ENCODE data around the gene MEX3C.

The MEX3C gene

GRCh38 chr18:51135795-51136194, 61.7 kb downstream of the MEX3C start:
- H3K27ac ChIP-seq (ENCODE audit: low read depth, low read length): no peak overlapping the region
- H3K4me2 ChIP-seq (ENCODE audit: low read depth, low read length, poor library complexity, severe bottlenecking): no peak overlapping the region
- H3K9ac ChIP-seq (ENCODE audit: low read length): no peak overlapping the region

DNA sequence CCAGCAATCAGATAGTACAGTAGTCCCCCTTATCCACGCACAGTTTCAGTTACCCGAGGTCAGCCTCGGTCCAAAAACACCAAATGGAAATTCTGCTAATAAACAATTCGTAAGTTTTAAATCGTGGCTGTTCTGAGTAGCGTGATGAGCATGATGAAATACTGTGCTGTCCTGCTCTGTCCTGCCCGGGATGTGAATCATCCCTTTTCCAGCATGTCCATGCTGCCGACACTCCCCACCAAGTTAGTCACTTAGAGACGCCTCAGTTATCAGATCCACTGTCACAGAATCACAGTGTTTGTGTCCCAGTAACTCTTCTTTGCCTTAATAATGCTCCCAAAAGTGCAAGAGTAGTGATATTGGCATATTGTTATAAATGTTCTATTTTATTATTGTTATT, 62.1 kb downstream of the MEX3C start:
- Histone ChIP-seq H4K20me1 (ENCODE audit: low read depth, low read length) (no peaks in the 10 kb centered on the region), H3K27ac (ENCODE audit: low read depth, low read length) (no peak overlapping the region), H3K27me3 (ENCODE audit: low read length) (no peaks in the 10 kb centered on the region), H3K4me2 (ENCODE audit: low read depth, low read length, poor library complexity, severe bottlenecking) (no peak overlapping the region), H3K9ac (ENCODE audit: low read length) (no peak overlapping the region), H3K4me3 (ENCODE audit: insufficient read depth, low read length, poor library complexity, severe bottlenecking) (no peak overlapping the region), H3K9me3 (ENCODE audit: insufficient read depth, low read length) (no peaks in the 10 kb centered on the region), H3K36me3 (ENCODE audit: low read length) (no peaks in the 10 kb centered on the region), H2AFZ (ENCODE audit: low read depth, low read length, severe bottlenecking) (no peak overlapping the region), H3F3A (ENCODE audit: insufficient read depth) (0 out of 2 replicates have a peak, but pooled peaks cover 3% of the 10 kb centered on the region), H3K9me2 (replicated peaks; ENCODE audit: insufficient read depth, low read length) (no peaks in the 10 kb centered on the region), H3K79me2 (ENCODE audit: insufficient read depth, low read length) (no peaks in the 10 kb centered on the region)
- TF ChIP-seq CTCF (IDR thresholded peaks at IDR 0.05; ENCODE audit: insufficient read depth, low read length, poor library complexity, severe bottlenecking) (no peak), EZH2phosphoT487 (conservative IDR thresholded peaks at IDR 0.05; ENCODE audit: low read length) (no peak)

More at GRCh38 chr18:51135795-51136194, 61.7 kb downstream of the MEX3C start:
- no peak overlapping the region for H2AFZ ChIP-seq (ENCODE audit: low read depth, low read length, severe bottlenecking)
- H3K36me3 ChIP-seq (ENCODE audit: low read length): no peaks in the 10 kb centered on the region
- H3K27me3 ChIP-seq (ENCODE audit: low read length): no peaks in the 10 kb centered on the region
- H3F3A ChIP-seq (ENCODE audit: insufficient read depth): 0 out of 2 replicates have a peak, but pooled peaks cover 3% of the 10 kb centered on the region
- H4K20me1 ChIP-seq (ENCODE audit: low read depth, low read length): no peaks in the 10 kb centered on the region
- no peaks in the 10 kb centered on the region for H3K9me3 ChIP-seq (ENCODE audit: insufficient read depth, low read length)
- H3K79me2 ChIP-seq (ENCODE audit: insufficient read depth, low read length): no peaks in the 10 kb centered on the region
- H3K4me3 ChIP-seq (ENCODE audit: insufficient read depth, low read length, poor library complexity, severe bottlenecking): no peak overlapping the region
- TF ChIP-seq EZH2phosphoT487 (conservative IDR thresholded peaks at IDR 0.05; ENCODE audit: low read length) (no peak), CTCF (IDR thresholded peaks at IDR 0.05; ENCODE audit: insufficient read depth, low read length, poor library complexity, severe bottlenecking) (peak; percentile 63)
- no peaks in the 10 kb centered on the region for H3K9me2 ChIP-seq (replicated peaks; ENCODE audit: insufficient read depth, low read length)

GRCh38 chr18:51134721-51135120, 62.8 kb downstream of the MEX3C start:
- Histone ChIP-seq H3K4me3 (ENCODE audit: insufficient read depth, low read length, poor library complexity, severe bottlenecking) (no peak overlapping the region), H3K9ac (ENCODE audit: low read length) (no peak overlapping the region), H3K9me3 (ENCODE audit: insufficient read depth, low read length) (no peaks in the 10 kb centered on the region), H2AFZ (ENCODE audit: low read depth, low read length, severe bottlenecking) (no peak overlapping the region), H3K27me3 (ENCODE audit: low read length) (no peaks in the 10 kb centered on the region), H3K36me3 (ENCODE audit: low read length) (no peaks in the 10 kb centered on the region), H3K4me2 (ENCODE audit: low read depth, low read length, poor library complexity, severe bottlenecking) (no peak overlapping the region), H3F3A (ENCODE audit: insufficient read depth) (0 out of 2 replicates have a peak, but pooled peaks cover 3% of the 10 kb centered on the region), H4K20me1 (ENCODE audit: low read depth, low read length) (no peaks in the 10 kb centered on the region), H3K9me2 (replicated peaks; ENCODE audit: insufficient read depth, low read length) (no peaks in the 10 kb centered on the region), H3K27ac (ENCODE audit: low read depth, low read length) (no peak overlapping the region), H3K79me2 (ENCODE audit: insufficient read depth, low read length) (no peaks in the 10 kb centered on the region)
- no peak for TF ChIP-seq CTCF (IDR thresholded peaks at IDR 0.05; ENCODE audit: insufficient read depth, low read length, poor library complexity, severe bottlenecking)
- no peak for TF ChIP-seq EZH2phosphoT487 (conservative IDR thresholded peaks at IDR 0.05; ENCODE audit: low read length)

Measured in SU-DHL-6 (cell line).